ENCODE data around the gene SPPL2A. TPM values are rescaled to one million over a fixed set of nuclear protein-coding genes. Genes with fewer than 3 reads are reported as not detected.
"Not testable (repeated sequence)": the region's sequence is repeated elsewhere in the genome, so short reads cannot be mapped to it uniquely, and the experiment has no call there.

SPPL2A gene, protein sequence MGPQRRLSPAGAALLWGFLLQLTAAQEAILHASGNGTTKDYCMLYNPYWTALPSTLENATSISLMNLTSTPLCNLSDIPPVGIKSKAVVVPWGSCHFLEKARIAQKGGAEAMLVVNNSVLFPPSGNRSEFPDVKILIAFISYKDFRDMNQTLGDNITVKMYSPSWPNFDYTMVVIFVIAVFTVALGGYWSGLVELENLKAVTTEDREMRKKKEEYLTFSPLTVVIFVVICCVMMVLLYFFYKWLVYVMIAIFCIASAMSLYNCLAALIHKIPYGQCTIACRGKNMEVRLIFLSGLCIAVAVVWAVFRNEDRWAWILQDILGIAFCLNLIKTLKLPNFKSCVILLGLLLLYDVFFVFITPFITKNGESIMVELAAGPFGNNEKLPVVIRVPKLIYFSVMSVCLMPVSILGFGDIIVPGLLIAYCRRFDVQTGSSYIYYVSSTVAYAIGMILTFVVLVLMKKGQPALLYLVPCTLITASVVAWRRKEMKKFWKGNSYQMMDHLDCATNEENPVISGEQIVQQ
- total RNA-seq (2014; rRNA removed; shearing (Covaris generic)), result 50.6 and 67.8 TPM in 2 replicates

DNA sequence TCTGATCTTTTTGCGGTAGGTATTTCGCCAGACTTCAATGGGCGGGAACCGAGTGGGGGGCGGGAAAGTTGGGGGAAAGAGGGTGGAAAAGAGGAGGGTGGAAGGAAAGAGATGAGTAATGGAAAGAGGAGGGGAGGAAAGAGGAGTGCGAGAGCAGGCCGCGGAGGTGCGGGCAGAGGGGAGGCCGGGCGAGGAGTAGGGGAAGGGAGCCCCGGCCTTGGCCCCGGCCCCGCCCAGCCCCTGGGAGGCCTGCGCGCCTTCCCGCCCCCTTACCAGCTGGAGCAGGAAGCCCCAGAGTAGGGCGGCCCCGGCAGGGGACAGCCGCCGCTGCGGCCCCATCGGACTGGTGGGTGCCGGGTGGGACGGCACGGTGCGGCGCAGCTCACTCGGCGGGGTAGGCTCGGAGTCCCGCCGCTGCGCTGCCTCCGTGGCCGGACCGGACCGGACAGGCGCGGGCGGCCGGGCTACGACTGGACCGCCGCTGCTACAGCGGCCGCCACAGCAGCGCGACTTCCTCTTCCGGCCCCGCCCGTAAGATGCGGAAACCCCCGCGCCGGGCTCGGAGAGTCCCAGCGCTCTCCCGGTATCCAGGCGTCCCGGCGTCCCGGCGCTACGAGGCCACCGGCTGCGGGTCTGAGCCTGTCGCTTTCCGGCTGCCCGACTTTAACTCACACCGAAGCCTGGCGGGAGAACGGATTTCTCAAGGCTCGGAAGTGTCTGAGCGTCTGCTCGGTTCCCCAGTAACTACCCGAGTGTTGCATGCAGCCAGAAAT, at the start of gene SPPL2A:
Gene SPPL2A (minus strand): TSS at position 512 of the 773 bp plus-strand sequence. CDS start 173 bp downstream, at position 339.
- in situ Hi-C loops (cut with HindIII; ENCODE audit: low sequenced_read_pairs), result no loop called here

GRCh38 chr15:50814634-50815033, 49.1 kb upstream of the SPPL2A start:
- in situ Hi-C loops (cut with HindIII; ENCODE audit: low sequenced_read_pairs), result no loop called here
- DNase-seq (ENCODE audit: low spot score), result no peak

More for the DNA sequence above, at the start of gene SPPL2A:
- peak; percentile 69 for DNase-seq (ENCODE audit: low spot score)

GRCh38 chr15:50813865-50814264, 48.4 kb upstream of the SPPL2A start:
- in situ Hi-C loops (cut with HindIII; ENCODE audit: low sequenced_read_pairs), result no loop called here
- DNase-seq (ENCODE audit: low spot score), result no peak

DNA sequence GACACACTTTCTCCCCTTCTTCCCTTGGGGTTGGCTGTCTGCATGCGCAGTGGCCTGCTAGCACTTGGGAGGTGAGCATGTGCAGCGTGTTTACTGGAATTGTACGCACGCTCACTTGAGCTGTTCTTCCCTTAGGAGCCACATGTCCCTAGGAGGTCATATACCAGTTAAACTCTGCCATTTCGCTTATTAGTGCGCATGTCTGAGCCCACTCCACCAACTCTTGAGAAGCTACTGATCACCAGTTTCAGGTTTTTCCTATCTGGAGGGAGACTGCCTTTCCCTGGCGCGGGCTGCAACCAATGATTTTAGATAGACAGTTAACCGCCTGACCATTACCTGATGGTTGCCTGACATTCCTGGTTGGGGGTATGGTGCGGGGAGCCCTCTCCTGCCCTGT, 47.6 kb upstream of the SPPL2A start:
- in situ Hi-C loops (cut with HindIII; ENCODE audit: low sequenced_read_pairs), result no loop called here
- no peak for DNase-seq (ENCODE audit: low spot score)

DNA sequence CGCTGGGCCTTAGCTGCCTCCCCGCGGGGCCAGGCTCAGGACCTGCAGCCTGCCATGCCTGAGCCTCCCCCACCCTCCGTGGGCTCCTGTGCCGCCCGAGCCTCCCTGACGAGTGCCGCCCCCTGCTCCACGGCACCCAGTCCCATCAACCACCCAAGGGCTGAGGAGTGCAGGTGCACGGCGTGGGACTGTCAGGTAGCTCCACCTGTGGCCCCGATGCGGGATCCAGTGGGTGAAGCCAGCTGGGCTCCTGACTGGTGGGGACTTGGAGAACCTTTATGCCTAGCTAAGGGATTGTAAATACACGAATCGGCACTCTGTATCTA, 46.6 kb upstream of the SPPL2A start:
- in situ Hi-C loops (cut with HindIII; ENCODE audit: low sequenced_read_pairs); DNase-seq (ENCODE audit: low spot score): not testable (repeated sequence)

DNA sequence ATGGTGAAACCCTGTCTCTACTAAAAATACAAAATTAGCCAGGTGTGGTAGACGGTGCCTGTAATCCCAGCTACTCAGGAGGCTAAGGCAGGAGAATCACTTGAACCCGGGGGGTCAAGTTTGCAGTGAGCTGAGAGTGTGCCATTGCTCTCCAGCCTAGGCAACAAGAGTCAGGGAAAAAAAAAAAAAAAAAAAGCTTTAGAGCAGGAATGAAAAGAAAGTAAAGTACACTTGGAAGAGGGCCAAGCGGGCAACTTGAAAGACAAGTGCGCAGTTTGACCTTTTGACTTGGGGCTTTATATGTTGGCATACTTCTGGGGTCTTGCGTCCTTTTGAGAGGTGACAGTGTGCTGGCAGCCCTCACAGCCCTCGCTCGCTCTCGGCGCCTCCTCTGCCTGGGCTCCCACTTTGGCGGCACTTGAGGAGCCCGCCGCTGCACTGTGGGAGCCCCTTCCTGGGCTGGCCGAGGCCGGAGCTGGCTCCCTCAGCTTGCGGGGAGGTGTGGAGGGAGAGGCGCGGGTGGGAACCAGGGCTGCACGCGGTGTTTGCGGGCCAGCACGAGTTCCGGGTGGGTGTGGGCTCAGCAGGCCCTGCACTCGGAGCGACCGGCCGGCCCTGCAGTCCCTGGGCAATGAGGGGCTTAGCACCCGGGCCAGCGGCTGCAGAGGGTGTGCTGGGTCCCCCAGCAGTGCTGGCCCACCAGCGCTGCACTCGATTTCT, 46.1 kb upstream of the SPPL2A start:
- in situ Hi-C loops (cut with HindIII; ENCODE audit: low sequenced_read_pairs); DNase-seq (ENCODE audit: low spot score): not testable (repeated sequence)

GRCh38 chr15:50810128-50810527, 44.6 kb upstream of the SPPL2A start:
- DNase-seq (ENCODE audit: low spot score), result no peak
- in situ Hi-C loops (cut with HindIII; ENCODE audit: low sequenced_read_pairs), result no loop called here

GRCh38 chr15:50808728-50809127, 43.2 kb upstream of the SPPL2A start:
- DNase-seq (ENCODE audit: low spot score), result no peak
- in situ Hi-C loops (cut with HindIII; ENCODE audit: low sequenced_read_pairs), result no loop called here

DNA sequence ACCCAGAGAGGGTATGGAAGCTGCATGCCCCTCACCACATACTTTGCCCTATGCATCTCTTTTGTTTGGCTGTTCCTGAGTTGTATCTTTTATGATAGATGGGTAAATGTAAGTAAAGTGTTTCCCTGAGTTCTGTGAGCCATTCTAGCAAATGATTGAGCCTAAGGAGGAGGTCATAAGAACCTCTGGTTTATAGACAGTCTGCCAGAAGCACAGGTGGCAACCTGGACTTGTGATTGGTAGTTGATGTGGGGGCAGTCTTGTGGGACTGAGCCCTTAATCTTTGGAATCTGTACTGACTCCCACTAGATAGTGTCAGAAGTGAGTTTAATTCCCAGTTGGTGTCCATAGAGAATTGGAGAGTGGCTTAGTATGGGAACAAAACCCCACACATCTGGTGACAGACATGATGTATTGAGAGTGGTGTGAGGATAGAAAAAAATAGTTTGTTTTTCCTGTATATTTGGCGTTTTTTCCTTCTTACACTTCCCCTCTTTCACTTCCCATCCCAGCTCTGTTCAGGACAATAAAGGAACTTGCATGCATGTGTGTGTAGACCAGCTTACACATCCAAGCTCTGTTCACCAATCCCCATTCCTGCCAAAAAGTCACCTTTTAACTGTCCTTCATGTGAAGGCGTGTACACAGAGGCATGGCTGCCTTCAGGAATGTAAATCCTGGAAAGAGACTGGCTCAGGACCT, 38.1 kb upstream of the SPPL2A start:
- DNase-seq (ENCODE audit: low spot score), result no peak
- in situ Hi-C loops (cut with HindIII; ENCODE audit: low sequenced_read_pairs), result no loop called here

DNA sequence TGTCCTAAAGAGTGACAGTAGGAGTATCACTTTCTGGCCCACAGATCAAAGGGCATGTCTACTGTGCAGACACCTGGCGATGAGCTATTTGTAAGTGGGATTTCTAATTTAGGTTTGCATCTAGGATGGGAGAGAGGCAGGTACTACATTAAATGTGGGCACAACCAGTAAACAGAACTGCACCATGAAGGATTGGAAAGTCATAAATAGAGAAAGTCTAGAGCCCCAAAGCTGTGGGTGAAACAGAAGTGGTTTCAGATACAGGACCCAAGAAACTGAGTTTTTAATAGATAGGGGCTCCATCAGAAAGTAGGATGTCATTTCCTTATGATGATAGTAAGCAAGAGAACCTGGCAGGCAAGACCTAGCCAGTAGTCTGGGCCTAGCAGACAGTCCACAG, 35.2 kb upstream of the SPPL2A start:
- no peak for DNase-seq (ENCODE audit: low spot score)
- in situ Hi-C loops (cut with HindIII; ENCODE audit: low sequenced_read_pairs), result no loop called here

DNA sequence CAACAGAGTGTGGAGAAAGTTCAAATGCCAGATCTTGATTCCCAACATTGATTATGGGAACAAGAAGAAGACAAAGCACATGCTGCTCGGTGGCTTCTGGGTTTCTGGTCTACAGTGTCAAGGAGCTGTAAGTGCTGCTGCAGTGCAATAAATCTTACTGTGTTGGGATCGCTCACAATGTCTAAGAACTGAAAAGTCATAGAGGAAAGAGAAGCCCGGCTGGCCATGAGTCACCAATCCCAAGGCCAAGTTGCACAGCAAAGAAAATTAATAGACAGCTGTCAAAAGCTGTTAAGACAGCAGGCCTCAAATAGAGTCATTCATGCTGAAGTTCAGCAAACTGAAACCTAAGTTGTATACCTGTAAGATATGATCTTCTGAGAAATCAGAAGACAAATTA, 33.2 kb upstream of the SPPL2A start:
- in situ Hi-C loops (cut with HindIII; ENCODE audit: low sequenced_read_pairs), result no loop called here
- DNase-seq (ENCODE audit: low spot score), result no peak

DNA sequence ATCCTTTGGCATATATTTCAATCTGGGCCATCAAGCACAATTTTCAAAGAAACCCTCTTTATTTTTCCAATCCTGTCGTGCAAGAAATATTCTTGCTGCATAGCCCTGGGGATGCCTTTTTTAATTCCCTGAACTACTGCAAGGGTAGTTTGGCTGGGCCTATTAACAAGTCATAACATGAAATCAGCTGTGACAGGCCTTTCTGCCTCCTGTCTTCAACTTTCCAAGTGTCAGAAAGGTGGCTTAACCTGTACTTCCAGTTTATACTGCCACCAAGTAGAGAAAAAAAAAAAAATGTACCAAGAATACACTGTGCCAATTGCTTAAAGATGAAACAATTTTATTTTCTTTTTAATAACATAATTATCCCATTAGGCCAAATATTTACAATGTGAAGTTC, 32.4 kb upstream of the SPPL2A start:
- no peak for DNase-seq (ENCODE audit: low spot score)
- in situ Hi-C loops (cut with HindIII; ENCODE audit: low sequenced_read_pairs), result no loop called here

DNA sequence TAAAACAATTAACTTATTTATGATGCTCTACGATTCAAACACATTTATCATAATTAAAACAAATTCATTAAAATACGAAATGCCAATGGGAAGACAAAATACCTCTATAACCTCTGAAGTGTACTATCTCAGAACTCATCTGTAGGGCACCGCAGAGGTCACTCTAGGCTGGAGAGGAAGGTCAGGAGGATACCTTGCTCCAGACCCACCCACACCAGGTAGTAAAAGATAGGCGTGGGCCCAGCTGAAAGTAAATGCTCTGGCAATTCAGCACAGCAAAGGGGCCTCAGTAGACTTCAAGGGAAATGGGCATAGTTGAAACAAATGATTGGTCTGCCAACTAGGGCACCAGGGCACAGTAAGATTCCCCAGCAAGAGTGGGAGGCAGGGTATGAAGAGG, 26.0 kb upstream of the SPPL2A start:
- DNase-seq (ENCODE audit: low spot score), result no peak
- in situ Hi-C loops (cut with HindIII; ENCODE audit: low sequenced_read_pairs), result no loop called here

GRCh38 chr15:50790778-50791453, 25.4 kb upstream of the SPPL2A start:
- in situ Hi-C loops (cut with HindIII; ENCODE audit: low sequenced_read_pairs), result no loop called here
- no peak for DNase-seq (ENCODE audit: low spot score)

DNA sequence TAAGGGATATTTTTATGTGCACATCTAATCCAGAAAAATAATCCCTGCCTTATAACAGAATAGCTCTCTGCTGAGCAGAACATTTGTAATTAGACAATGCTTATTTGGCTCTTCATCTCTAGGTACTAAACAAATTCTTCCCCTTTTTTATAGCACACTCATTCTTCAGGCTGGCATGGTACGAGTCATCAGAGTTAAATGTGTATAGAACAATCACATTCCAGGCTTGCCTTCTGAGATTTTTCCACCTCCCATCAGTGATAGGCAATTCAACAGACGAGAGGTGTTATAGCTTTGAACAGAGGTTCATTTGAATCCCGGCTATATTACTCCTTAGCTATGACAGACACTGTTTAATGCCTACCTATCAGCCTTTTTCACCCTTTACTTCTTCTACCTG, 21.4 kb upstream of the SPPL2A start:
- in situ Hi-C loops (cut with HindIII; ENCODE audit: low sequenced_read_pairs), result no loop called here
- DNase-seq (ENCODE audit: low spot score), result no peak

DNA sequence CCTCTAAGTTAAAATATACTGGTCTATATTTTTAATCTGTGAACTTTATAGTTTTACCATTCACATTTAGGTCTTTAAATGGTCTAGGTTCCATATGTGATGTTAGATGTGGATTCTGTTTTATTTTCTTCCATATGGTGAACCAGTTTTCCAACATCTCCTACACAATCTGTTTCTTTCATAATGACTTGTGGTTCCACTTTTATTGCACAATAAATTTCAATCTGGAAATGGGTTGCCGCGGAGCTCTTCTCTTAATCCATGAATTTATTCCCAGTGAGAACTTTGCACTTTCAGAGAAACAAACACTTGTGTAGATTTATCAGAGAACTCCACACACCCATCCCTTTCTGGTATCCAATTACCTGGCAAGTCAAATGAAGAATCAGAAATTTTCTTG, 20.9 kb upstream of the SPPL2A start:
- DNase-seq (ENCODE audit: low spot score), result no peak
- in situ Hi-C loops (cut with HindIII; ENCODE audit: low sequenced_read_pairs), result no loop called here

- in situ Hi-C loops (cut with HindIII; ENCODE audit: low sequenced_read_pairs), result no loop called here
- no peak for DNase-seq (ENCODE audit: low spot score)
Observed at GRCh38 chr15:50783895-50784294, 18.4 kb upstream of the SPPL2A start.

DNA sequence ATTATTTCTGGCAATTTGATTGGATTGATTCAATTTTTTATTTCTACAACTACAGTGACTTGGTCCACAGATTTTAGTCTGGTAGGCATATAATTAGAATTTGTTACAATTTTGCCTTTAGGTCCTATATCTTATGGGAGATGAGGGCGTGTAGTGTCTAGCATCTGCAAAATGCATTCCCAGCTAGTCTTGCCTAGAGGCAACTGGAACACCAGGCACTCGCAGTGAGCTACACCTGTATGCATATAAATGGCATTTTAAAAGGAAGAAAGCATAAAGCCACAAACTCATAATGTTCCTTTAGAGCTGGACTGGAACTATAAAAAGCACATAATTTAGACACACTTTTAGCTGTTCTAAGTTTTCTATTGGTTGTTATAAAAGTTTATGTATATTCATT, 17.9 kb upstream of the SPPL2A start:
- in situ Hi-C loops (cut with HindIII; ENCODE audit: low sequenced_read_pairs), result no loop called here

DNA sequence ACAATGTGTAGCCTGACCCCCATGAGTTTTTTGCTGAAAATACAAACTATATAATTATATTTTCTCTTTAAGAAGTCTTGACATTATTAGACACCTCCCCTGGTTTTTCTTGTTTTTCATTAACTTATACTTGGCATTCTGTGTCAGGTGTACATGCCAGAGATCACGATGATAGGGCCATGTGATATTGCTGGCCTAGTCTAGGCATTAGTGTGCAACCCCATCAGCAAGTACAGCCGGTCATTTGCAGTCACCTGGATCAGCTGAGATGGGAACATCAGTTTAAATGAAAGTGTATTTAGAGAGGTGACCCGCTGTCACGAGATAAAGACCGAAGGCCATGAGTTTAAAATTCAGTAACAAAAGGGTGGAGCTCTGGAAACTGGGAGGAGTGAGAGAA, 12.6 kb upstream of the SPPL2A start:
- DNase-seq (ENCODE audit: low spot score), result no peak
- in situ Hi-C loops (cut with HindIII; ENCODE audit: low sequenced_read_pairs), result no loop called here

More for the DNA sequence above, 17.9 kb upstream of the SPPL2A start:
- no peak for DNase-seq (ENCODE audit: low spot score)

All from G401 (cell line).